T-helper 9 cell (primary cell): ENCODE measurements around the gene TMEM178B.
"Not testable (repeated sequence)": the region's sequence is repeated elsewhere in the genome, so short reads cannot be mapped to it uniquely, and the experiment has no call there.

Experiments
- DNase-seq: peaks from one replicate; pipeline ENCODE4 v3.0.0-alpha.2; 2020

TMEM178B gene

GRCh38 chr7:141074162-141074991 lies 513 bp downstream of the TMEM178B start:
- no peak for DNase-seq

DNA sequence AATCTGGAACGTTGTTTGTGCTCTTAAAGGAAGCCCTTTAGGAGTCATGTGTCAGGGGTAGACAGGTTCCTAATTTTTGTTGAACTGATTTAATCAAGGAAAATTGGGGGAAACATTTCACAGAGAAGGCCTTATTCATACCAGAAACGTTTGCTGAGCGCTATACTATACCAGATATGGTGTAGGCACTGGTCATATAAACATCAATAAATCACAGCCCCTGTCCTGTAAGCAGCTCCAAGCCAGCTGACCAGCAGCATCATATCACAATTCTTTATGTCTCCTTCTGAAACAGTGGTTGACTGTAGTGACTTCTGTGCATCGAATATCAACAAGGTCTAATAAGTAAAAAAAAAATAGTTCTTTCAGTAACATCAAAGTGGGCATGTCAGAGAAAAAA lies 1.1 kb downstream of the TMEM178B start:
- DNase-seq: no peak

- DNase-seq: no peak
These were observed 2.5 kb downstream of the TMEM178B start for GRCh38 chr7:141076377-141076776.

- no peak for DNase-seq
These were observed 5.4 kb downstream of the TMEM178B start for GRCh38 chr7:141079219-141079618.

DNA sequence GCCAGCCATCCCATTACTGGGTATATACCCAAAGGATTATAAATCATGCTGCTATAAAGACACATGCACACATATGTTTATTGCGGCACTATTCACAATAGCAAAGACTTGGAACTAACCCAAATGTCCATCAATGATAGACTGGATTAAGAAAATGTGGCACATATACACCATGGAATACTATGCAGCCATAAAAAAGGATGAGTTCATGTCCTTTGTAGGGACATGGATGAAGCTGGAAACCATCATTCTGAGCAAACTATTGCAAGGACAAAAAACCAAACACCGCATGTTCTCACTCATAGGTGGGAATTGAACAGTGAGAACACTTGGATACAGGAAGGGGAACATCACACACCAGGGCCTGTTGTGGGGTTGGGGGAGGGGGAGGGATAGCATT lies 15.6 kb downstream of the TMEM178B start:
- not testable (repeated sequence) for DNase-seq

GRCh38 chr7:141094336-141095070 lies 20.6 kb downstream of the TMEM178B start:
- no peak for DNase-seq

GRCh38 chr7:141097430-141097829 lies 23.6 kb downstream of the TMEM178B start:
- no peak for DNase-seq

DNA sequence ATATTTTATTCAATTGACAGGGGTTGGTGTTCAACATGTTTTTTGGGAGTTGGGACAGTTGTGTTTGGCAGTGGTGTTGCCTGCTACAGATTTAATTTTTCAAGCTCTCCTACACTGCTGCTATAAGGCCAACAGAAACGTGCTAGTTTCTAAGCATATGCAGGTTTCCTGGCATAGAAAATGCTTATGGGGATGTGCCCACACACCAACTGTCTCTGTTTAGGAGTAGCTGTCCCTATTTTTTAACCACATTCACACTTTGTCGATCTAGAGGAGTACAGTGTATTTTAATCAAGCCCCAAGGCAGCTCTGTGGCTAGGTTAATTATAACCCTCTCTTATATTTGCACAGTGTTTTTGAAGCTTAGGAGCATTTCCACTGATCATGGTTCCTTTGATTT lies 28.6 kb downstream of the TMEM178B start:
- DNase-seq: no peak

DNA sequence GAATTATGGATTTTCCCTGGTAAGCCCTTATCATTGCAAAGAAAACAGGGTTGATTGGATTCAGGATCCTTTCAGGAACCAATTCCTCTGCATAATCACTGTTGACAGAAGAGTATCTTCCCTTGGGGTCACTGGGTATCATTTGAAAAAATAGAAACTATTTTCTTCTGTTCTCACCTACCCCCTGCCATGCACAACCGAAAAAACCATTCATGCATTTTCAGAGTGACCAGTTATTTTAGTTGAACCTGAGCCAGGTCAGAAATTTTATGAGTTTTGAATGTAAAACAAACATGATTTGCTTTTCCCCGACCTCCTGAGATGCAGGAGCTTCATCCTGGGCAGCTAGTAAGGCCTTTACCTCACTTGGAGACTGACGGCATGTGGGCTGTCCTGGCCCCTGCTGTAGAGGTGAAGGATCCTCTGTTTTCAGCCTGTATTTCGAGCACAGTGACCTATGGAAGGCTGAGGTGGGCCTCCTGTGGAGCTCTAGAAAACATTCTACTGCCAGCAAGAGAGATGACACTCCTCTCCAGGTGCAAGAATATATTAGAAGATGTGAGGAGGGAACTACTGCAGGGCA lies 30.1 kb downstream of the TMEM178B start:
- no peak for DNase-seq

- DNase-seq: no peak
These were observed 39.3 kb downstream of the TMEM178B start for GRCh38 chr7:141113131-141113530.

- no peak for DNase-seq
These were observed 40.3 kb downstream of the TMEM178B start for GRCh38 chr7:141114029-141114664.

DNA sequence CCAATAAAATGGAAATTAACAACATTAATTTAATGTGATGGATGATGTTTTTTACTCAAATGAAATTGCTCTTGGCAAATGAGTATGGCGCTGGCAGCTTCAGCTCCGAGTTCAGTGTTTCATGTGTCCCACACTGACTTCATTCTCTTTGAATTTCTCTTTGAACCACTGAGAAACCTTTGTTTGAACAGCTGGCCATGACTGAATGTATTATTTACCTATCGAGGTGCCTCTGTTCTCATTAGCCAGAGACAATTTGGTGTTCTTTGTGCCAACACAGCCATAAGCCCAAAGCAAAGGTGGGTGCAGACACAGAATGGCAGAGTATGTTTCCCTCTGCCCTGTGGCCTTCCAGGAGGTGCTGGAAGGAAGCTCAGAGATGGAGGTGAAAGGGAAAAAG lies 42.1 kb downstream of the TMEM178B start:
- no peak for DNase-seq

- not testable (repeated sequence) for DNase-seq
These were observed 42.8 kb downstream of the TMEM178B start for GRCh38 chr7:141116661-141117060.

DNA sequence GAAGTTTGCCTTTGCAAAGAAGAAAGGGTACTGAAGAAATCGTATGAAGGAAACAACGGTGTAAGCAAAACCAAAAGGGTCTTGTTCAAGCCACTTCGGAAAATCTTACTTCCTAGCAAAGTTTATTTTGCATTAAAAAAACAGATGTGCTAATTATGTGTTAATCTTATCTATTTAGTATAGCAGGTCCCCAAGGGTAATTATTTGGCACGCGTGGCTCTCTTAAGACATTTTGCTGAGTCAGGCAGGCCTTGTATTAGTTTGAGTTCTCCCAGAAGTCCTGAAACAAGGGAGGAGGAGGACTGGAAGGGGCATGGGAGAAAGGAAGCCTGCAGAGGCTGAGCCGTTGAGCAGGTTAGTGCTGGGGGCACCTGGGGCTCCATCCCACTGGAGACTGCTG lies 44.9 kb downstream of the TMEM178B start:
- no peak for DNase-seq

DNA sequence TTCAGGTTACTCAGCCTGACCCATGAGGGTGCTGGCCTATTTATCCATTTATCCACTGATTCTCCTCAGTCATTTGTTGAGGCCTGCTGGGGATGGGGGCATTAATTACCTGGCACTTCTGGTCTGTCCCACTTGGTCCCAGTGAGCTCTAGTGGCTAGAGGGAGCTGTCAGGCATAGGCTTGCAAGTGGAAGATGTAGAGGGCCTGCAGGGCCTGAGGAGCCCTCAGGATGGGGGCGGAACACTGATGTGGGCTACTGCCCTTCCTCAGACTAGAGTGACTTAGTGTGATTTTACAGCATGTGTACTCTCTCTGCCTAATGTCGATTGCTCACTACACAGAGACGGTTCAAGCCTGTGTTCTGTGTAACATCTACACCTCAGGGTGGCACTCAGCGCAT lies 45.3 kb downstream of the TMEM178B start:
- DNase-seq: no peak

DNA sequence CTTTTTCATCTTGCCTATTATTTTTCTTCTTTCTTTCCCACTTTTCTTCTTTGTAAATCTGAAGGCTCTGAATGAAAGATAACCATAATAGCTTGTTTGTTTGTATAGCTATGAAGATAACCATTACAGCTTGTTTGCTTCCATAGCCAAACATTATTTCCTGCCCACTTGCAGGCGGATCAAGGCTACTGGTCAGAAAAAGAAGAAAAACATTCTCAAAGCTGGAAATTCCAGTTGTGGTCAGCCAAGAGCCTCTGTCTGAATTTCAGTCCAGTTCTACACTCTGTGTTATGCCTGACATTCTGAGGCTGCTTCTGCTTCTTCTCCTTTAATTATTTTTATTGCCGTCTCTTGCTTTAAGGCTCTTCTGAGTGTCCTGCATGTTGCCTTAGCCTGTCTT lies 48.9 kb downstream of the TMEM178B start:
- DNase-seq: no peak

DNA sequence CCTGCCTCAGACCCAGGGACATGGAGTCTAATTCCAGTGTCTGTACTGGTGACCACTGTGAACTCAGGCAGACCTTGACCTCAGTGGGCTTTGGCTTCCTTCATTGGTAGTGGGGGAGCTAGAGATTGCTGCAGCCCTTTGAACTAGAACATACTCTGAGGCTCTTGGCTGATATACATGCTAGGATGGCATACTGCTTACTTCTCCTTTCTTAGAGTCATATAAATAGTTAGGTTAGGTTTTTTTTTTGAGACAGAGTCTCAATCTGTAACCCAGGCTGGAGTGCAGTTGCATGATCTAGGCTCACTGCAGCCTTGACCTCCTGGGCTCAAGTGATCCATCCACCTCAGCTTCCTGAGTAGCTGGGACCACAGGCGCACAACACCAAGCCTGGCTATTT lies 49.7 kb downstream of the TMEM178B start:
- no peak for DNase-seq

GRCh38 chr7:141126107-141126506 lies 52.2 kb downstream of the TMEM178B start:
- DNase-seq: no peak

DNA sequence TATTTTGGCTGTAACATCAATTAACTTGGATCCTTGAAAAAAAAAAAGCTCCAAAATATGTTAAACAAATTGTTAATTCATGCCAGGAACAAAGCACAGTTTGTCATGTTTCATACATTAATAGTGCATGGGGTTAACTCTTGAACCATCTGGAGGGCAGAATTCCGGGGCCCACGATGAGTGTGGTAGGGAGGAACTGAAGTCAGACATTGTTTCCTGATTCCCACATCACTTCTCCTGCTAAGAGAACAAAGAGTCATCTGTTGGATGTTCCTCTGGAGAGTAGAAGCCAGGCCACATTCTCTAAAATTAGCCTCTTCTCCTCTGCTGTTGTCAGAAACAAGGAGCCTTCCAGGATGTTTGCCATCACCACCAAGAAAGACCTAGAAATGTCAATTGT lies 54.6 kb downstream of the TMEM178B start:
- DNase-seq: no peak

DNA sequence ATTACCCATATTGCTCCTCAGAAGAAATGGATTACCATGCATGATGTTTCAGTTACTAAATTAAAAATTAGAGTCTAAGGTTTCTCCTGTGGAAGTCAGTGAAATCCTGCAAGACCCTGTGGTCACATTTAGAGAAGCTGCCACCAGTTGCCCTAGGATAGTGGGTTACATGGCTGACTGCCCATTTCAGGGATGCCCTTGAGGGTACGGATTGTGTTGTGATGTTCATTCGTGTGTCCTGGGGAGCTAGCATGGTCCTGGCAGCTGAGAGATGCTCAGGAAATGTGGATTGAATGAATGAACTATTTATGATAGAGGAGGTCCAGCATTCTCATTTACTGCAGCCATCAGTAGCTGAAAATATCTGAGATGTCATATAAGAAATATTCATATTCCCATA lies 55.1 kb downstream of the TMEM178B start:
- DNase-seq: no peak

DNA sequence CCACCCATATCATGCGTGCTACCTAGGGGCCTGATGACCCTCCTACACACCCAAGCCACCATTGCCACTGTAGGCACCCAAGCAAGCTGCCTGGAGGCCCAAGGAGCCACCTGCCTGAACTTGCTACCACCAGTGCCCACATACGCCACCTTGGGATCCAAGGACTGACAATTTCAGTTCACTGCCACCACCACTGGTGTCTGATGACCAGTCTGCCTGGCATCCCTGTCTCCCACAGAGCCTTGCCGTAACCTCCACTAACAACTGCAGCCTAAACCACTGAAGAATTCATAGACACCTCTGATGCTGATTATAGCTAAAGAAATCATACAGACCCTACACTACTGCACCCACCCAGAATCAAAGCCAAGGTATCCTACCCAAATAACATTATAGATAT lies 58.8 kb downstream of the TMEM178B start:
- DNase-seq: no peak

GRCh38 chr7:141133646-141134045 lies 59.8 kb downstream of the TMEM178B start:
- DNase-seq: no peak

DNA sequence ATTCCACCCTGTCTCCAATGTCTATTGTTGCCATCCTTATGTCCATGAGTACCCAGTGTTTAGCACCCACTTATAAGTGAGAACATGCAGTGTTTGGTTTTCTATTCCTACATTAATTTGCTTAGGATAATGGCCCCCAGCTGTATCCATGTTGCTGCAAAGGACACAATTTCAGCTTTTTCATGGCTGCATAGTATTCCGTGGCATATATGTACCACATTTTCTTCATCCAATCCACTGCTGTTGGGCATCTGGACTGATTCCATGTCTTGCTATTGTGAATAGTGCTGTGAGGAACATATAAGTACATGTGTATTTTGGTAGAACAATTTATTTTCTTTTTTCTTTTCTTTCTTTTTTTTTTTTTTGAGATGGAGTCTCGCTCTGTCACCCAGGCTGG lies 68.2 kb downstream of the TMEM178B start:
- no peak for DNase-seq
